KMS-11 (cell line): ENCODE measurements around the gene DMGDH.

ENCODE experiments used
- H2AFZ ChIP-seq: fragments of 200-600 bp; sonication (generic); 2 replicates; pipeline ENCODE4 v1.6.1; 2016; ENCODE audit warnings: antibody characterized with exemption, mixed run types, low read depth
- H3K27ac ChIP-seq: fragments of 200-600 bp; sonication (generic); 2 replicates; pipeline ENCODE4 v1.6.1; 2016; ENCODE audit warnings: mild to moderate bottlenecking, mixed run types
- H3K27me3 ChIP-seq: fragments of 200-600 bp; sonication (generic); 2 replicates; pipeline ENCODE4 v1.6.1; 2017; ENCODE audit warnings: mild to moderate bottlenecking, low read depth, mixed run types, moderate library complexity; ENCODE audit not compliant: insufficient read depth
- H3K36me3 ChIP-seq: fragments of 200-600 bp; sonication (generic); 2 replicates; pipeline ENCODE4 v1.6.1; 2017; ENCODE audit warnings: mild to moderate bottlenecking, mixed run types; ENCODE audit not compliant: insufficient read depth
- H3K4me1 ChIP-seq: fragments of 200-600 bp; sonication (generic); 2 replicates; pipeline ENCODE4 v1.6.1; 2016; ENCODE audit warnings: mild to moderate bottlenecking, low read depth, mixed run types; ENCODE audit not compliant: poor library complexity, severe bottlenecking
- H3K4me2 ChIP-seq: fragments of 200-600 bp; sonication (generic); 2 replicates; pipeline ENCODE4 v1.7.0; 2016; ENCODE audit warnings: mild to moderate bottlenecking, mixed run types
- H3K4me3 ChIP-seq: fragments of 200-600 bp; sonication (generic); IDR thresholded peaks from 2 replicates; pipeline ENCODE4 v1.6.1; 2017; ENCODE audit warnings: low read depth, low read length, mixed read lengths; ENCODE audit not compliant: insufficient read depth
- H3K79me2 ChIP-seq: fragments of 200-600 bp; sonication (generic); 2 replicates; pipeline ENCODE4 v1.6.1; 2016; ENCODE audit warnings: low read depth, mixed run types; ENCODE audit not compliant: insufficient read depth
- H3K9ac ChIP-seq: fragments of 200-600 bp; sonication (generic); 2 replicates; pipeline ENCODE4 v1.6.1; 2016; ENCODE audit warnings: mild to moderate bottlenecking, mixed run types
- H4K20me1 ChIP-seq: fragments of 200-600 bp; sonication (generic); 2 replicates; pipeline ENCODE4 v1.6.1; 2016; ENCODE audit warnings: mild to moderate bottlenecking, mixed run types; ENCODE audit not compliant: insufficient read depth
- TF ChIP-seq, protein P1 (sequence below): fragments of 200-600 bp; sonication (generic); conservative IDR thresholded peaks from 2 replicates; pipeline ENCODE4 v1.6.1; 2017; ENCODE audit warnings: low read depth, mild to moderate bottlenecking, antibody characterized with exemption, low read length, moderate library complexity, mixed read lengths

DMGDH gene

DNA sequence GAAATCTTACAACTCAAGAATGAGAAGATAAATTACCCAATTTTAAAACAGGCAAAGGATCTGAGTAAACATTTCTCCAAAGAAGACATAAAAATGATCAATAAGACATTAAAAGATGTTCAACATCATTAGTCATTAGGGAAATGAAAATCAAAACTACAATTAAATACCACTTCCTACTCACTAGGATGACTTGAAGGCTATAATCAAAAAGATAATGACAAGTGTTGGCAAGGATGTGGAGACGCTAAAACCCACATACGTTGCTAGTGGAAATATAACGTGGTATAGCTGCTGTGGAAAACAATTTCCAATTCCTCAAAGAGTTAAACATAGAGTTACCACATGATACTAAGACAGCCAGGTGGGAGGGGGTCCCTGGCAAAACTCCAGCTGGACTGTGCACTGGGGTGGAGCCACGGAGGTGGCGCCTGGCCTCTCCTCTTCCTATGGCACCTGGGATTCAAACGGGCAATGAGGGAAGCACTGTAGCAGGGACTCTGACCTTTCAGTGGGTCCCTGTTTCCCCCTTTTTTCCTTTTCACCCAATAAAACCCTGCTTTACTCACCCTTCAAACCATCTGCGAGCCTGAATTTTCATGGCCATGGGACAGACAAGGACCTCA is 90.2 kb downstream of the DMGDH start:
- Histone ChIP-seq H3K79me2 (no peaks in the 10 kb centered on the region), H3K4me1 (peaks cover 12% of the 10 kb centered on the region), H3K27me3 (no peaks in the 10 kb centered on the region), H3K9ac (no peak overlapping the region), H3K36me3 (no peaks in the 10 kb centered on the region), H2AFZ (no peak overlapping the region), H3K4me3 (no peak overlapping the region), H3K27ac (no peak overlapping the region), H3K4me2 (no peak overlapping the region), H4K20me1 (no peaks in the 10 kb centered on the region)
- TF ChIP-seq, protein P1, sequence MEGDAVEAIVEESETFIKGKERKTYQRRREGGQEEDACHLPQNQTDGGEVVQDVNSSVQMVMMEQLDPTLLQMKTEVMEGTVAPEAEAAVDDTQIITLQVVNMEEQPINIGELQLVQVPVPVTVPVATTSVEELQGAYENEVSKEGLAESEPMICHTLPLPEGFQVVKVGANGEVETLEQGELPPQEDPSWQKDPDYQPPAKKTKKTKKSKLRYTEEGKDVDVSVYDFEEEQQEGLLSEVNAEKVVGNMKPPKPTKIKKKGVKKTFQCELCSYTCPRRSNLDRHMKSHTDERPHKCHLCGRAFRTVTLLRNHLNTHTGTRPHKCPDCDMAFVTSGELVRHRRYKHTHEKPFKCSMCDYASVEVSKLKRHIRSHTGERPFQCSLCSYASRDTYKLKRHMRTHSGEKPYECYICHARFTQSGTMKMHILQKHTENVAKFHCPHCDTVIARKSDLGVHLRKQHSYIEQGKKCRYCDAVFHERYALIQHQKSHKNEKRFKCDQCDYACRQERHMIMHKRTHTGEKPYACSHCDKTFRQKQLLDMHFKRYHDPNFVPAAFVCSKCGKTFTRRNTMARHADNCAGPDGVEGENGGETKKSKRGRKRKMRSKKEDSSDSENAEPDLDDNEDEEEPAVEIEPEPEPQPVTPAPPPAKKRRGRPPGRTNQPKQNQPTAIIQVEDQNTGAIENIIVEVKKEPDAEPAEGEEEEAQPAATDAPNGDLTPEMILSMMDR, result no peak

DNA sequence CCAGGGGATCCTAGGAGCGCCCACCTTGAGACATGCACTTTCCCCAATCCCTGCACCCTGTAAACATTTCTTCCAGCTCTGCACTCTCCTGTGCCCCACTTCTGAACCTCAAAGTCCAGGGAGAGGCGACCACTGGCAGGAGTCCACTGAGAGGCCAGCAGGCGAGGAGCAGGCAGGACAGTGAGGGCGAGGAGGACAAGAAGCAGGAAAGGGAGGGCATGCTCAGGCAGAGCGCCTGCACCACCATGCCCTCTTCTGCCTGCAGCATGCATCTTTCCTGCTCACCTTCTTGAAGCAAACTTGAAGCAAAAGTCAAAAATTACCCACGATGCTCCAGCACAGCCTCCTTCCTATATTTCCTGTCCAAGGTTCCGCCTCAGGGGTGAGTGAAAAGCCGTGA is 94.4 kb downstream of the DMGDH start:
- Histone ChIP-seq H3K4me2 (no peak overlapping the region), H2AFZ (no peak overlapping the region), H3K27ac (no peak overlapping the region), H3K4me1 (no peaks in the 10 kb centered on the region), H3K36me3 (no peaks in the 10 kb centered on the region), H4K20me1 (no peaks in the 10 kb centered on the region), H3K9ac (no peak overlapping the region), H3K4me3 (no peak overlapping the region), H3K79me2 (no peaks in the 10 kb centered on the region), H3K27me3 (no peaks in the 10 kb centered on the region)
- TF ChIP-seq, protein P1, result no peak

DNA sequence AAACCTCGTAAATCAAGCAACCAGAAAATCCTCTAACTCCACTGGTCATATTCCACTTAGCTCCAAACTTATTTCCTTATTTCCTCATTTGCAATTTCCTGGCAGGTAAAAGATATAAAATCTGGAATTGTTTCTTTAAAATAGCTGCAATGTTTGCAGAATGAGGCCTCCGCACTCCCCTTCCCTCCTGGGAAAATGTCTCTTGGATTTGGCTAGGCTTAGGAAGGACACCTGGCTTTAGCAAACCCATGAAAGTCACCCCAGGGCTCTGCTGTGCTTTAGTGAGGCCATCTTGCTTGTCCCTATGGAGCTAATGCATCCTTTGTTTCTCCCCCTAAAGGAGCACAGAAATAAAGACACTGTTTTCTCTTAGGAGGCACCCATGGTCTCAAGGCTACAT is 94.9 kb downstream of the DMGDH start:
- TF ChIP-seq, protein P1, result no peak
- Histone ChIP-seq H3K4me1 (no peaks in the 10 kb centered on the region), H3K27ac (no peak overlapping the region), H3K9ac (no peak overlapping the region), H3K4me3 (no peak overlapping the region), H2AFZ (no peak overlapping the region), H3K4me2 (no peak overlapping the region), H3K36me3 (no peaks in the 10 kb centered on the region), H3K79me2 (no peaks in the 10 kb centered on the region), H3K27me3 (no peaks in the 10 kb centered on the region), H4K20me1 (no peaks in the 10 kb centered on the region)

DNA sequence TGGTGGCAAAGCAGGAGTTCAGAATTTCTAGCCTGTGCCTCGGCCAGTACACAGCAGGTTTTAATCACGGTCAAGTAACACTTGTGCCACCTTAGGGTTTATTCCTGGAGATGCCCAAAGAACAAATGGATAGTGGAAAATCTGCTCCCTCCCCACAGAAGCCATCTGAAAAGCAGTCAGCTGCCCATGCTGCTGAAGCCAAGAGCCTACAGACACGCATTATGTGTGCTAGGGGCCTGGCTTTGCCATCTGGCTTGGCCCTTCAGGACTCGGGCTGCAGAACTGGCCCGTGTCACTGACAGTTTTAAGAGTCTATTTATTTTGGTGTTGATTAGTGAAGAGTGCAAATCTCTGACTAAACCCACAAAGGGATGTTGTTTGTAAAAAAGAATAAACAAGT is 95.5 kb downstream of the DMGDH start:
- no peaks in the 10 kb centered on the region for H3K4me1 ChIP-seq
- no peaks in the 10 kb centered on the region for H3K27me3 ChIP-seq
- no peak overlapping the region for H3K4me2 ChIP-seq
- no peak overlapping the region for H3K4me3 ChIP-seq
- no peak overlapping the region for H3K9ac ChIP-seq
- no peaks in the 10 kb centered on the region for H3K36me3 ChIP-seq
- H4K20me1 ChIP-seq, result no peaks in the 10 kb centered on the region
- H3K79me2 ChIP-seq, result no peaks in the 10 kb centered on the region
- H3K27ac ChIP-seq, result no peak overlapping the region
- no peak overlapping the region for H2AFZ ChIP-seq
- TF ChIP-seq, protein P1, result no peak
